IMR-90 (cell line): Measurements from ENCODE around the gene DMRT1. TPM values are rescaled to one million over a fixed set of nuclear protein-coding genes. Genes with fewer than 3 reads are reported as not detected.

Experiments
- ATAC-seq: fragments of 200-7000 bp; cut with Tn5 transposase; 2 replicates; pipeline ENCODE4 v1.9.1; 2020; ENCODE audit warnings: low read depth, mild to moderate bottlenecking, moderate library complexity
- BruUV-seq: library from RNA; stranded (reverse); fragments of 400-500 nt; replicated peaks from 2 replicates; lab custom pipeline; 2021; lab: Mats Ljungman, UMichigan
- CTCF ChIA-PET: fragments of 300-600 bp; formaldehyde crosslinking; extraction: SDS; loops from one replicate; lab custom pipeline; 2021; ENCODE audit warnings: antibody characterized with exemption; lab: Yijun Ruan, JAX
- POLR2A ChIA-PET: fragments of 300-600 bp; sonication (Branson Sonifier 250); formaldehyde crosslinking; loops from one replicate; lab custom pipeline; 2022; ENCODE audit warnings: antibody characterized with exemption; ENCODE audit not compliant: unreplicated experiment; lab: Charles Lee
- DNase-seq: peaks from one replicate; pipeline ENCODE4 v3.0.0; 2013
- H2AFZ ChIP-seq: replicated peaks from 2 replicates; pipeline ENCODE3; 2013; ENCODE audit warnings: low read length, mild to moderate bottlenecking; ENCODE audit not compliant: poor library complexity
- H2AK5ac ChIP-seq: 2 replicates; pipeline ENCODE4 v1.6.1; 2013; ENCODE audit warnings: low read depth, low read length, inconsistent platforms
- H2AK9ac ChIP-seq: replicated peaks from 2 replicates; pipeline ENCODE3; 2013; ENCODE audit warnings: mild to moderate bottlenecking, low read depth, low read length, moderate library complexity; ENCODE audit not compliant: poor library complexity
- H2BK120ac ChIP-seq: 2 replicates; pipeline ENCODE4 v1.6.1; 2013; ENCODE audit warnings: low read depth, low read length, inconsistent platforms
- H2BK15ac ChIP-seq: 3 replicates; pipeline ENCODE4 v1.6.1; 2013; ENCODE audit warnings: low read depth, low read length, inconsistent platforms
- H2BK20ac ChIP-seq: 2 replicates; pipeline ENCODE4 v1.6.1; 2013; ENCODE audit warnings: low read depth, mild to moderate bottlenecking, inconsistent platforms, low read length, moderate library complexity
- H2BK5ac ChIP-seq: 2 replicates; pipeline ENCODE4 v1.6.1; 2013; ENCODE audit warnings: mild to moderate bottlenecking, low read depth, low read length, inconsistent platforms; ENCODE audit not compliant: poor library complexity, severe bottlenecking
- H3K14ac ChIP-seq: replicated peaks from 2 replicates; pipeline ENCODE4 v1.6.1; 2013; ENCODE audit warnings: low read depth, low read length, inconsistent platforms
- H3K18ac ChIP-seq: 2 replicates; pipeline ENCODE4 v1.6.1; 2013; ENCODE audit warnings: low read depth, low read length, control low read depth
- H3K23ac ChIP-seq: 2 replicates; pipeline ENCODE4 v1.6.1; 2013; ENCODE audit warnings: low read depth, low read length, inconsistent platforms
- H3K27ac ChIP-seq: 2 replicates; pipeline ENCODE4 v1.5.1; 2013; ENCODE audit warnings: mild to moderate bottlenecking, control low read depth, low read length; ENCODE audit not compliant: insufficient read depth
- H3K27me3 ChIP-seq: 2 replicates; pipeline ENCODE4 v1.6.1; 2013; ENCODE audit warnings: low read length; ENCODE audit not compliant: control insufficient read depth, insufficient read depth
- H3K36me3 ChIP-seq: 2 replicates; pipeline ENCODE4 v1.6.1; 2013; ENCODE audit warnings: low read length, mixed read lengths; ENCODE audit not compliant: control insufficient read depth, insufficient read depth
- H3K4ac ChIP-seq: 2 replicates; pipeline ENCODE4 v1.6.1; 2013; ENCODE audit warnings: low read depth, low read length, inconsistent platforms
- H3K4me1 ChIP-seq: 2 replicates; pipeline ENCODE4 v1.6.1; 2013; ENCODE audit warnings: low read length, mixed read lengths; ENCODE audit not compliant: control insufficient read depth, insufficient read depth
- H3K4me2 ChIP-seq: 2 replicates; pipeline ENCODE4 v1.6.1; 2013; ENCODE audit warnings: low read depth, mild to moderate bottlenecking, control low read depth, low read length, moderate library complexity
- H3K4me3 ChIP-seq: 2 replicates; pipeline ENCODE4 v1.5.1; 2013; ENCODE audit warnings: low read depth, mild to moderate bottlenecking, control low read depth, low read length, moderate library complexity; ENCODE audit not compliant: insufficient read depth
- H3K56ac ChIP-seq: 2 replicates; pipeline ENCODE4 v1.6.1; 2013; ENCODE audit warnings: low read length, inconsistent platforms; ENCODE audit not compliant: insufficient read depth; ENCODE audit errors: extremely low read depth
- H3K79me1 ChIP-seq, 2 experiments: 2 replicates each; pipeline ENCODE4 v1.6.1; 2013; ENCODE audit warnings: low read length in 2 of 2, inconsistent platforms in 1 of 2, low read depth in 1 of 2
- H3K9ac ChIP-seq: 2 replicates; pipeline ENCODE4 v1.6.1; 2013; ENCODE audit warnings: low read depth, low read length, control low read depth
- H3K9me1 ChIP-seq: 2 replicates; pipeline ENCODE4 v1.6.1; 2013; ENCODE audit warnings: low read length, inconsistent platforms; ENCODE audit not compliant: insufficient read depth
- H3K9me3 ChIP-seq: 2 replicates; pipeline ENCODE4 v1.6.1; 2013; ENCODE audit warnings: low read length; ENCODE audit not compliant: control insufficient read depth, insufficient read depth
- H4K20me1 ChIP-seq: 2 replicates; pipeline ENCODE4 v1.6.1; 2013; ENCODE audit warnings: low read length, inconsistent platforms; ENCODE audit not compliant: insufficient read depth
- H4K5ac ChIP-seq: 2 replicates; pipeline ENCODE4 v1.6.1; 2013; ENCODE audit warnings: mild to moderate bottlenecking, low read depth, low read length, control low read depth
- H4K8ac ChIP-seq, 2 experiments: 2 replicates each; pipeline ENCODE4 v1.6.1; 2013; ENCODE audit warnings: low read depth in 2 of 2, low read length in 2 of 2, control low read depth in 1 of 2, inconsistent platforms in 1 of 2
- H4K91ac ChIP-seq: 2 replicates; pipeline ENCODE4 v1.6.1; 2013; ENCODE audit warnings: low read depth, low read length, inconsistent platforms; ENCODE audit not compliant: insufficient read depth
- CEBPB ChIP-seq: IDR thresholded peaks from 2 replicates; pipeline ENCODE4 v1.6.1; 2012; ENCODE audit warnings: low read depth, low read length, improper control_type of control experiment
- NFE2L2 ChIP-seq: fragments of 150-350 bp; IDR thresholded peaks from 2 replicates; pipeline ENCODE4 v1.6.1; 2016; ENCODE audit warnings: low read depth, mild to moderate bottlenecking, low read length
- RCOR1 ChIP-seq: IDR thresholded peaks from 2 replicates; pipeline ENCODE4 v1.6.1; 2012; ENCODE audit warnings: mild to moderate bottlenecking, low read length, improper control_type of control experiment; ENCODE audit not compliant: insufficient replicate concordance
- RFX5 ChIP-seq: IDR thresholded peaks from 2 replicates; pipeline ENCODE4 v1.8.0; 2012; ENCODE audit warnings: low read depth, mild to moderate bottlenecking, low read length, moderate library complexity
- WGBS, 2 experiments: methylation state at CpG; one replicate each; pipeline versions ENCODE4 v1.1.5 to v1.1.7; 2013; ENCODE audit warnings: missing lambda C conversion rate in 2 of 2; ENCODE audit not compliant: insufficient read length in 1 of 2; ENCODE audit errors: extremely low coverage in 2 of 2; 5-methylcytosine and 5-hydroxymethylcytosine counted together
- dilution Hi-C: fragments of 300-500 bp; cut with HindIII; formaldehyde crosslinking; loops from one replicate; pipeline ENCODE4 v1.14.3; 2018; ENCODE audit warnings: low sequenced_read_pairs; ENCODE audit not compliant: unreplicated experiment
- in situ Hi-C: fragments of 300-500 bp; cut with MboI; formaldehyde crosslinking; loops from 3 replicates; pipeline ENCODE4 v1.14.3; 2019; ENCODE audit warnings: low sequenced_read_pairs, inconsistent platforms, mixed read lengths
- intact Hi-C: fragments of 100-400 bp; cut with micrococcal nuclease; formaldehyde crosslinking; loops from 2 replicates; pipeline ENCODE4 v1.10.0; 2022
- polyA plus RNA-seq, 3 experiments: library from polyadenylated mRNA; depleted of rRNA; stranded (reverse); fragments of >200 nt; gene quantifications; 2 replicates each; pipeline ENCODE4 v1.2.3, GENCODE V29; 2012; ENCODE audit warnings: low replicate concordance in 1 of 3
- total RNA-seq: library from RNA; depleted of rRNA; stranded (reverse); fragments of >200 nt; gene quantifications from 2 replicates; pipeline ENCODE4 v1.2.3, GENCODE V29; 2012

DMRT1 gene
- total and polyA plus RNA-seq, 2 of the 4 experiments (the other 2 are of a cell fraction), result not detected

DNA sequence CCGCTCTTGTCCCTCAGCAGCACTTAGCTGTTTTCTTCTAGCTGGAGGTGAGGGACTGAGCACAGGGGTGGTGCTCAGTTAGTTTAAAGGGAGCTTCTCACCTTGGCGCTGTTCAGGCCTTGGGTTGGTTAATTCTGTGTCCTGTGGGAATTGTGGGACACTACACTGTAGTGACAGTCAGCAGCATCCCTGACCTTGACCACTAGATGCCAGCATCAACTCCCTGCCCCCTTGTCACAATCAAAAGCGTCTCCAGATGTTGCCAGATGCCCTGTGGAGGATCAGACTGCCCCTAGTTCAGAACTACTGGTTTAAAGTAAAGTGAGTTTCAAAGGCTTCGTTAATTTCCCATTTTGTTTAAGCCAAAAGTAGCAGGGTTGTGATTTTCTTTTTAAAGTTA lies 69.5 kb downstream of the DMRT1 start:
- H2BK20ac ChIP-seq, result no peak overlapping the region
- no peak overlapping the region for H3K4me3 ChIP-seq
- no peak overlapping the region for H2AK5ac ChIP-seq
- H3K9me1 ChIP-seq, result no peaks in the 10 kb centered on the region
- H3K4ac ChIP-seq, result no peak overlapping the region
- intact Hi-C loops (no loop called here), in situ Hi-C loops (no loop called here), dilution Hi-C loops (no loop called here)
- H3K4me1 ChIP-seq, result no peaks in the 10 kb centered on the region
- CTCF ChIA-PET, result no interaction called here
- H3K14ac ChIP-seq, result no peak overlapping the region
- no peak overlapping the region for H2BK5ac ChIP-seq
- H3K56ac ChIP-seq, result no peak overlapping the region
- H3K27ac ChIP-seq, result no peak overlapping the region
- H3K18ac ChIP-seq, result no peak overlapping the region
- no peak overlapping the region for H3K9ac ChIP-seq
- H3K23ac ChIP-seq, result no peak overlapping the region
- no peak overlapping the region for H4K5ac ChIP-seq
- POLR2A ChIA-PET, result no interaction called here
- H3K9me3 ChIP-seq, result no peaks in the 10 kb centered on the region
- no peak overlapping the region for H2BK15ac ChIP-seq
- no peak overlapping the region for H2AK9ac ChIP-seq
- no TSS peak for BruUV-seq
- no peak overlapping the region for H4K8ac ChIP-seq
- ATAC-seq, result no peak
- peaks cover 5% of the 10 kb centered on the region for H3K27me3 ChIP-seq
- no peak overlapping the region for H3K4me2 ChIP-seq
- no peak overlapping the region for H2BK120ac ChIP-seq
- H4K91ac ChIP-seq, result no peak overlapping the region
- H3K79me1 ChIP-seq, result no peaks in the 10 kb centered on the region
- no peaks in the 10 kb centered on the region for H4K20me1 ChIP-seq
- H2AFZ ChIP-seq, result no peak overlapping the region
- TF ChIP-seq RCOR1 (no peak), CEBPB (no peak), RFX5 (no peak), NFE2L2 (no peak)
- WGBS, 2 experiments, result no CpG with 5 or more reads among the region's 4 CpGs
- DNase-seq, result no peak
- no peaks in the 10 kb centered on the region for H3K36me3 ChIP-seq
